ENCODE data around the gene LIN37. TPM values are rescaled to one million over a fixed set of nuclear protein-coding genes. Genes with fewer than 3 reads are reported as not detected.

The LIN37 gene
- total and polyA plus RNA-seq, 2 of the 13 experiments (the other 11 are each of a cell fraction or from before 2014, with no cell fraction given), result 6.3 to 8.7 TPM

- TF ChIP-seq ZHX2 (IDR thresholded peaks at IDR 0.05; ENCODE audit: low read depth), result no peak
- 0 out of 2 replicates have a peak, but pooled peaks have one; percentile 46 for TF ChIP-seq ZHX2 (CRISPR knock-in tag; IDR thresholded peaks at IDR 0.05; ENCODE audit: borderline replicate concordance)
- no peak for TF ChIP-seq SRSF9 (IDR thresholded peaks at IDR 0.05; ENCODE audit: borderline replicate concordance, insufficient read depth, low read depth, low read length, poor library complexity, severe bottlenecking)
- TF ChIP-seq NFE2L1 (CRISPR knock-in tag; IDR thresholded peaks at IDR 0.05; ENCODE audit: borderline replicate concordance), result no peak
- TF ChIP-seq IRF2 (CRISPR knock-in tag; IDR thresholded peaks at IDR 0.05), result 0 out of 2 replicates have a peak, but pooled peaks have one; percentile 1
- no peak for TF ChIP-seq ARNTL (CRISPR knock-in tag; IDR thresholded peaks at IDR 0.05)
- no peak for TF ChIP-seq KDM6A (CRISPR knock-in tag; IDR thresholded peaks at IDR 0.05; ENCODE audit: low read depth)
- TF ChIP-seq TBX3 (IDR thresholded peaks at IDR 0.05; ENCODE audit: borderline replicate concordance), result no peak
Measured at GRCh38 chr19:35717665-35718344, 30.6 kb upstream of the LIN37 start, which contains the start of gene KMT2B (continued).
